Colonic mucosa (tissue), 4 donors: ENCODE data around the gene ADGRA3. TPM values are rescaled to one million over a fixed set of nuclear protein-coding genes. Genes with fewer than 3 reads are reported as not detected.

Source experiments
- DNase-seq: peaks from one replicate; pipeline ENCODE4 v3.0.0-alpha.2; 2020
- H3K27ac ChIP-seq: fragments of 200-600 bp; one replicate; pipeline ENCODE4 v1.8.0; 2021
- H3K27me3 ChIP-seq: fragments of 200-600 bp; one replicate; pipeline ENCODE4 v1.8.0; 2021
- H3K36me3 ChIP-seq: fragments of 200-600 bp; one replicate; pipeline ENCODE4 v1.8.0; 2021
- H3K4me1 ChIP-seq: fragments of 200-600 bp; one replicate; pipeline ENCODE4 v1.8.0; 2021; ENCODE audit warnings: mild to moderate bottlenecking
- H3K4me3 ChIP-seq: fragments of 200-600 bp; one replicate; pipeline ENCODE4 v1.8.0; 2021
- H3K9ac ChIP-seq, 2 donors: one replicate each; pipeline ENCODE4 v1.7.0; 2013; ENCODE audit warnings: control low read depth in 2 of 2, low read depth in 2 of 2, low read length in 2 of 2
- H3K9me3 ChIP-seq: fragments of 200-600 bp; one replicate; pipeline ENCODE4 v1.8.0; 2021
- CTCF ChIP-seq: fragments of 200-600 bp; IDR thresholded peaks from one replicate; pipeline ENCODE4 v1.8.0; 2022; ENCODE audit warnings: antibody characterized with exemption, mild to moderate bottlenecking
- intact Hi-C: fragments of 100-400 bp; cut with DNase I; formaldehyde crosslinking; loops from one replicate; pipeline ENCODE4 v1.14.1; 2022
- total RNA-seq, 2 donors: library from RNA; stranded (reverse); fragmentation: NEBNext Ultra II Directional in 1 of 2; extraction: Animal tissue kit (Norgen Biotek cat#: 25700) in 1 of 2; gene quantifications; one replicate each; pipeline ENCODE4 v1.2.1, GENCODE V29; 2021
- donor health status: healthy.
- donor health status: DM: no; HTN: no; CAD: no.
- donor health status: DM: no; HTN: no; CAD: no.

ADGRA3 gene
- total RNA-seq, 2 donors from 2014 or later = 34.8 to 47.2 TPM

GRCh38 chr4:22552812-22553211 is 36.9 kb upstream of the ADGRA3 start:
- no peaks in the 10 kb centered on the region for H3K9me3 ChIP-seq
- no peaks in the 10 kb centered on the region for H3K27me3 ChIP-seq
- H3K27ac ChIP-seq = no peak overlapping the region
- no peak overlapping the region for H3K4me3 ChIP-seq
- peaks cover 6% of the 10 kb centered on the region for H3K4me1 ChIP-seq
- no peaks in the 10 kb centered on the region for H3K36me3 ChIP-seq
- DNase-seq = no peak
- intact Hi-C loops = no loop called here
- TF ChIP-seq CTCF = no peak
- H3K9ac ChIP-seq = no peak overlapping the region

- no peak for DNase-seq
- Histone ChIP-seq H3K36me3 (no peaks in the 10 kb centered on the region), H3K9me3 (no peaks in the 10 kb centered on the region), H3K9ac (no peak overlapping the region), H3K27me3 (no peaks in the 10 kb centered on the region), H3K4me3 (no peak overlapping the region), H3K27ac (no peak overlapping the region), H3K4me1 (peaks cover 6% of the 10 kb centered on the region)
- intact Hi-C loops = no loop called here
- no peak for TF ChIP-seq CTCF
Observed at GRCh38 chr4:22551550-22551949, 35.7 kb upstream of the ADGRA3 start.

GRCh38 chr4:22546299-22546698 is 30.4 kb upstream of the ADGRA3 start:
- Histone ChIP-seq H3K27me3 (no peaks in the 10 kb centered on the region), H3K4me3 (no peak overlapping the region), H3K9me3 (no peaks in the 10 kb centered on the region), H3K36me3 (no peaks in the 10 kb centered on the region), H3K27ac (no peak overlapping the region), H3K9ac (no peak overlapping the region), H3K4me1 (no peaks in the 10 kb centered on the region)
- TF ChIP-seq CTCF = no peak
- no peak for DNase-seq
- intact Hi-C loops = no loop called here

- no peak for DNase-seq
- Histone ChIP-seq H3K27ac (no peak overlapping the region), H3K4me1 (no peaks in the 10 kb centered on the region), H3K36me3 (no peaks in the 10 kb centered on the region), H3K27me3 (no peaks in the 10 kb centered on the region), H3K9ac (no peak overlapping the region), H3K4me3 (no peak overlapping the region), H3K9me3 (no peaks in the 10 kb centered on the region)
- no peak for TF ChIP-seq CTCF
- intact Hi-C loops = no loop called here
Observed at GRCh38 chr4:22539251-22539650, 23.4 kb upstream of the ADGRA3 start.

GRCh38 chr4:22537864-22538263 is 22.0 kb upstream of the ADGRA3 start:
- Histone ChIP-seq H3K36me3 (no peaks in the 10 kb centered on the region), H3K27me3 (no peaks in the 10 kb centered on the region), H3K4me1 (no peaks in the 10 kb centered on the region), H3K9me3 (no peaks in the 10 kb centered on the region), H3K27ac (no peak overlapping the region), H3K9ac (no peak overlapping the region), H3K4me3 (no peak overlapping the region)
- DNase-seq = no peak
- intact Hi-C loops = no loop called here
- no peak for TF ChIP-seq CTCF

- Histone ChIP-seq H3K9me3 (no peaks in the 10 kb centered on the region), H3K9ac (no peak overlapping the region), H3K4me1 (no peaks in the 10 kb centered on the region), H3K36me3 (no peaks in the 10 kb centered on the region), H3K27me3 (no peaks in the 10 kb centered on the region), H3K4me3 (no peak overlapping the region), H3K27ac (no peak overlapping the region)
- intact Hi-C loops = no loop called here
- TF ChIP-seq CTCF = no peak
- DNase-seq = no peak
Observed at GRCh38 chr4:22534374-22534773, 18.5 kb upstream of the ADGRA3 start.
